CD4-positive, alpha-beta memory T cell (primary cell): ENCODE results near the gene CELF2. TPM values are rescaled to one million over a fixed set of nuclear protein-coding genes. Genes with fewer than 3 reads are reported as not detected.

Experiments
- CTCF ChIA-PET: fragments of 350-600 bp; sonication (Branson Sonifier 250); formaldehyde crosslinking; loops from one replicate; lab custom pipeline; 2021; ENCODE audit warnings: inconsistent platforms; ENCODE audit not compliant: partially characterized antibody; lab: Charles Lee
- POLR2A ChIA-PET: fragments of 350-600 bp; sonication (Branson Sonifier 250); formaldehyde crosslinking; loops from one replicate; lab custom pipeline; 2021; ENCODE audit not compliant: partially characterized antibody; lab: Charles Lee
- DNase-seq, 5 donors: peaks; one replicate each; pipeline versions ENCODE4 v3.0.0 to v3.0.0-alpha.2; 2020 to 2022; ENCODE audit warnings: mixed read lengths in 1 of 5
- H3K27ac ChIP-seq: one replicate; pipeline ENCODE4 v1.7.0; 2013; ENCODE audit warnings: low read depth, low read length
- H3K27me3 ChIP-seq: 2 replicates; pipeline ENCODE4 v1.7.0; 2013; ENCODE audit warnings: mild to moderate bottlenecking, low read length, moderate library complexity; ENCODE audit not compliant: insufficient read depth
- H3K36me3 ChIP-seq: 2 replicates; pipeline ENCODE4 v1.7.0; 2013; ENCODE audit warnings: mild to moderate bottlenecking, low read length, moderate library complexity; ENCODE audit not compliant: insufficient read depth
- H3K4me1 ChIP-seq: 2 replicates; pipeline ENCODE4 v1.7.0; 2013; ENCODE audit warnings: mild to moderate bottlenecking, low read length, moderate library complexity; ENCODE audit not compliant: insufficient read depth
- H3K4me3 ChIP-seq, 2 donors: one replicate each; pipeline ENCODE4 v1.7.0; 2013; ENCODE audit warnings: low read length in 2 of 2, mild to moderate bottlenecking in 1 of 2
- H3K9me3 ChIP-seq, 2 donors: one replicate each; pipeline ENCODE4 v1.7.0; 2013; ENCODE audit warnings: low read length in 2 of 2, control low read depth in 1 of 2; ENCODE audit not compliant: control insufficient read depth in 1 of 2
- H3K27ac Mint-ChIP-seq, 7 donors: one replicate each; pipeline ENCODE4 v1.8.0; 2020 to 2021; ENCODE audit warnings: mixed read lengths in 7 of 7, mild to moderate bottlenecking in 6 of 7, inconsistent platforms in 3 of 7, moderate library complexity in 3 of 7
- H3K27me3 Mint-ChIP-seq, 2 donors: one replicate each; pipeline ENCODE4 v1.8.0; 2020 to 2021; ENCODE audit warnings: mixed read lengths in 2 of 2
- H3K36me3 Mint-ChIP-seq, 2 donors: one replicate each; pipeline ENCODE4 v1.8.0; 2020 to 2021; ENCODE audit warnings: mixed read lengths in 2 of 2, inconsistent platforms in 1 of 2, mild to moderate bottlenecking in 1 of 2
- H3K4me1 Mint-ChIP-seq, 4 donors: one replicate each; pipeline ENCODE4 v1.8.0; 2020 to 2021; ENCODE audit warnings: mixed read lengths in 4 of 4, mild to moderate bottlenecking in 1 of 4
- H3K4me3 Mint-ChIP-seq, 8 donors: one replicate each; pipeline ENCODE4 v1.8.0; 2020 to 2021; ENCODE audit warnings: mixed read lengths in 8 of 8, mild to moderate bottlenecking in 7 of 8, moderate library complexity in 6 of 8, inconsistent platforms in 3 of 8
- H3K9me3 Mint-ChIP-seq, 8 donors: one replicate each; pipeline ENCODE4 v1.8.0; 2020 to 2021; ENCODE audit warnings: mixed read lengths in 8 of 8, mild to moderate bottlenecking in 5 of 8, inconsistent platforms in 3 of 8, moderate library complexity in 1 of 8
- intact Hi-C: fragments of 100-400 bp; cut with micrococcal nuclease; formaldehyde crosslinking; loops from one replicate; pipeline ENCODE4 v1.15.1; 2023
- polyA plus RNA-seq, 2 donors: library from polyadenylated mRNA; unstranded; fragments of 300-500 nt; fragmentation: Illumina TruSeq; gene quantifications; one replicate each; pipeline ENCODE4 v1.2.3, GENCODE V29; 2021
- total RNA-seq, 2 experiments: library from RNA; stranded (reverse); gene quantifications; one replicate each; pipeline ENCODE4 v1.2.3, GENCODE V29; 2021

The CELF2 gene
- total and polyA plus RNA-seq, 4 experiments from 2014 or later: 122 to 180 (median 167) TPM

GRCh38 chr10:11219431-11219830 is 201.8 kb downstream of the CELF2 start:
- Mint-ChIP-seq H3K27me3 (no peaks in the 10 kb centered on the region), H3K9me3 (no peaks in the 10 kb centered on the region), H3K36me3 (peaks cover 68 to 98% of the 10 kb centered on the region in 2 donors), H3K4me3 (peak overlapping the region in 4 of 8 donors; percentile 1 to 45 (median 24)), H3K27ac (peak overlapping the region in 6 of 7 donors; percentile 4 to 94 (median 68)), H3K4me1 (peaks cover 71 to 98% (median 91%) of the 10 kb centered on the region in 4 donors)
- Histone ChIP-seq H3K36me3 (peaks cover 52% of the 10 kb centered on the region), H3K27me3 (no peaks in the 10 kb centered on the region), H3K4me1 (peaks cover 92% of the 10 kb centered on the region), H3K9me3 (no peaks in the 10 kb centered on the region), H3K4me3 (no peak overlapping the region), H3K27ac (no peak overlapping the region)
- POLR2A ChIA-PET: interaction anchor here (1.3 to 2.3 kb wide), 2 partner anchors 8 to 20 kb away, joined by 4 to 9 read pairs; no protein-coding TSS in a partner anchor
- intact Hi-C loops: loop anchor here (2.0 kb wide), 1 partner anchor 15 kb away; no protein-coding TSS in a partner anchor
- CTCF ChIA-PET: interaction anchor here (1.5 kb wide), 1 partner anchor 12 kb away, joined by 3 read pairs; no protein-coding TSS in a partner anchor
- DNase-seq: no peak

- peak overlapping the region; percentile 12 to 94 (median 44) for H3K27ac Mint-ChIP-seq
- Histone ChIP-seq H3K27ac (no peak overlapping the region), H3K4me1 (peaks cover 92% of the 10 kb centered on the region), H3K36me3 (peaks cover 50% of the 10 kb centered on the region), H3K9me3 (no peaks in the 10 kb centered on the region), H3K27me3 (no peaks in the 10 kb centered on the region), H3K4me3 (no peak overlapping the region)
- peaks cover 0 to 3% (median 0%) of the 10 kb centered on the region in 8 donors for H3K9me3 Mint-ChIP-seq
- H3K4me1 Mint-ChIP-seq: peaks cover 76 to 98% (median 91%) of the 10 kb centered on the region in 4 donors
- no peak for DNase-seq
- H3K36me3 Mint-ChIP-seq: peaks cover 54 to 98% of the 10 kb centered on the region in 2 donors
- no peaks in the 10 kb centered on the region for H3K27me3 Mint-ChIP-seq
- intact Hi-C loops: no loop called here
- peak overlapping the region in 2 of 8 donors; percentile 31 to 38 for H3K4me3 Mint-ChIP-seq
- ChIA-PET CTCF (no interaction called here), POLR2A (interaction anchor here (1.0 to 6.2 kb wide), 6 partner anchors 10 to 78 kb away, joined by 3 to 44 read pairs (median 4); no protein-coding TSS in a partner anchor)
These were observed 205.4 kb downstream of the CELF2 start for GRCh38 chr10:11223081-11223480.

- Histone ChIP-seq H3K27me3 (no peaks in the 10 kb centered on the region), H3K36me3 (peaks cover 46% of the 10 kb centered on the region), H3K27ac (no peak overlapping the region), H3K9me3 (no peaks in the 10 kb centered on the region), H3K4me3 (no peak overlapping the region), H3K4me1 (peaks cover 92% of the 10 kb centered on the region)
- POLR2A ChIA-PET: interaction anchor here (1.0 to 6.2 kb wide), 6 partner anchors 11 to 79 kb away, joined by 3 to 44 read pairs (median 4); no protein-coding TSS in a partner anchor
- Mint-ChIP-seq H3K27ac (peak overlapping the region; percentile 49 to 94 (median 72)), H3K36me3 (peaks cover 54 to 98% of the 10 kb centered on the region in 2 donors), H3K9me3 (peaks cover 0 to 3% (median 0%) of the 10 kb centered on the region in 8 donors), H3K4me1 (peaks cover 77 to 98% (median 92%) of the 10 kb centered on the region in 4 donors), H3K4me3 (peak overlapping the region in 2 of 8 donors; percentile 17 to 23), H3K27me3 (no peaks in the 10 kb centered on the region)
- CTCF ChIA-PET: no interaction called here
- intact Hi-C loops: no loop called here
- no peak for DNase-seq
These were observed 206.0 kb downstream of the CELF2 start for GRCh38 chr10:11223507-11224140.

GRCh38 chr10:11224321-11224720 is 206.6 kb downstream of the CELF2 start:
- no peaks in the 10 kb centered on the region for H3K27me3 ChIP-seq
- CTCF ChIA-PET: no interaction called here

GRCh38 chr10:11224792-11225416 is 207.2 kb downstream of the CELF2 start:
- peaks cover 0 to 3% (median 0%) of the 10 kb centered on the region in 8 donors for H3K9me3 Mint-ChIP-seq
- Histone ChIP-seq H3K27ac (peak overlapping the region; percentile 58), H3K27me3 (no peaks in the 10 kb centered on the region), H3K4me3 (no peak overlapping the region), H3K36me3 (peaks cover 41% of the 10 kb centered on the region), H3K4me1 (peaks cover 92% of the 10 kb centered on the region), H3K9me3 (no peaks in the 10 kb centered on the region)
- ChIA-PET CTCF (interaction anchor here (0.8 kb wide), 1 partner anchor 36 kb away, joined by 3 read pairs; no protein-coding TSS in a partner anchor), POLR2A (interaction anchor here (1.7 to 9.2 kb wide), 8 partner anchors 12 to 56 kb away, joined by 5 to 119 read pairs (median 26); no protein-coding TSS in a partner anchor)
- peaks cover 58 to 97% of the 10 kb centered on the region in 2 donors for H3K36me3 Mint-ChIP-seq
- H3K4me3 Mint-ChIP-seq: peak overlapping the region in 7 of 8 donors; percentile 2 to 84 (median 49)
- H3K27ac Mint-ChIP-seq: peak overlapping the region; percentile 70 to 98 (median 93)
- H3K4me1 Mint-ChIP-seq: peaks cover 79 to 99% (median 93%) of the 10 kb centered on the region in 4 donors
- intact Hi-C loops: no loop called here
- no peaks in the 10 kb centered on the region for H3K27me3 Mint-ChIP-seq
- DNase-seq: no peak

More at GRCh38 chr10:11224321-11224720, 206.6 kb downstream of the CELF2 start:
- H3K27ac ChIP-seq: peak overlapping the region; percentile 20
- no peak for DNase-seq
- POLR2A ChIA-PET: interaction anchor here (5.5 to 9.2 kb wide), 3 partner anchors 12 to 55 kb away, joined by 42 to 119 read pairs (median 44); no protein-coding TSS in a partner anchor
- no peaks in the 10 kb centered on the region for H3K27me3 Mint-ChIP-seq
- H3K4me1 Mint-ChIP-seq: peaks cover 80 to 98% (median 93%) of the 10 kb centered on the region in 4 donors
- H3K27ac Mint-ChIP-seq: peak overlapping the region in 6 of 7 donors; percentile 68 to 94 (median 80)
- intact Hi-C loops: no loop called here
- H3K4me1 ChIP-seq: peaks cover 92% of the 10 kb centered on the region
- peaks cover 46% of the 10 kb centered on the region for H3K36me3 ChIP-seq
- no peaks in the 10 kb centered on the region for H3K9me3 ChIP-seq
- peaks cover 0 to 3% (median 0%) of the 10 kb centered on the region in 8 donors for H3K9me3 Mint-ChIP-seq
- no peak overlapping the region for H3K4me3 ChIP-seq
- H3K36me3 Mint-ChIP-seq: peaks cover 59 to 98% of the 10 kb centered on the region in 2 donors
- peak overlapping the region in 5 of 8 donors; percentile 19 to 65 (median 43) for H3K4me3 Mint-ChIP-seq

GRCh38 chr10:11225935-11226334 is 208.3 kb downstream of the CELF2 start:
- intact Hi-C loops: loop anchor here (1.0 to 2.0 kb wide), 5 partner anchors 10 to 113 kb away; no protein-coding TSS in a partner anchor
- POLR2A ChIA-PET: interaction anchor here (0.7 to 9.2 kb wide), 19 partner anchors 8 to 123 kb away, joined by 3 to 119 read pairs (median 6); no protein-coding TSS in a partner anchor
- peak overlapping the region in 7 of 8 donors; percentile 64 to 84 (median 75) for H3K4me3 Mint-ChIP-seq
- CTCF ChIA-PET: interaction anchor here (0.6 to 3.1 kb wide), 11 partner anchors 9 to 532 kb away, joined by 3 to 10 read pairs (median 4); no protein-coding TSS in a partner anchor
- peaks cover 0 to 3% (median 0%) of the 10 kb centered on the region in 8 donors for H3K9me3 Mint-ChIP-seq
- peaks cover 81 to 99% (median 93%) of the 10 kb centered on the region in 4 donors for H3K4me1 Mint-ChIP-seq
- peaks cover 35% of the 10 kb centered on the region for H3K36me3 ChIP-seq
- H3K27me3 ChIP-seq: no peaks in the 10 kb centered on the region
- no peaks in the 10 kb centered on the region for H3K9me3 ChIP-seq
- DNase-seq: peak; percentile 46 to 86 (median 50)
- peaks cover 96% of the 10 kb centered on the region for H3K4me1 ChIP-seq
- H3K36me3 Mint-ChIP-seq: peaks cover 57 to 96% of the 10 kb centered on the region in 2 donors
- peak overlapping the region; percentile 58 for H3K27ac ChIP-seq
- H3K27me3 Mint-ChIP-seq: no peaks in the 10 kb centered on the region
- H3K4me3 ChIP-seq: peak overlapping the region in 1 of 2 donors; percentile 36
- peak overlapping the region; percentile 90 to 98 (median 94) for H3K27ac Mint-ChIP-seq
